Peyer's patch (tissue), 4 donors: ENCODE data around the gene MAP9. TPM values are rescaled to one million over a fixed set of nuclear protein-coding genes. Genes with fewer than 3 reads are reported as not detected.

Experiments used
- DNase-seq, 3 donors: peaks; one replicate each; pipeline ENCODE4 v3.0.0-alpha.2; 2017 to 2019
- H3K27ac ChIP-seq, 4 donors: fragments of 200-600 bp; sonication (generic); one replicate each; pipeline ENCODE4 v1.5.1; 2016 to 2019
- H3K27me3 ChIP-seq, 2 donors: fragments of 200-600 bp; sonication (generic); one replicate each; pipeline ENCODE4 v1.5.1; 2019
- H3K36me3 ChIP-seq, 3 donors: fragments of 200-600 bp; sonication (generic); one replicate each; pipeline ENCODE4 v1.5.1; 2016 to 2019
- H3K4me1 ChIP-seq, 4 donors: fragments of 200-600 bp; sonication (generic); one replicate each; pipeline ENCODE4 v1.5.1; 2016 to 2019
- H3K4me3 ChIP-seq, 4 donors: fragments of 200-600 bp; sonication (generic); 1 replicate in 3 of 4; 2 replicates in 1 of 4; pipeline ENCODE4 v1.5.1; 2016 to 2019; ENCODE audit warnings: mild to moderate bottlenecking in 1 of 4
- H3K9me3 ChIP-seq, 4 donors: fragments of 200-600 bp; sonication (generic); one replicate each; pipeline ENCODE4 v1.5.1; 2016 to 2019; ENCODE audit warnings: mild to moderate bottlenecking in 1 of 4
- CTCF ChIP-seq, 6 experiments: fragments of 450-650 bp in 4 of 6; fragments of 200-600 bp in 2 of 6; sonication (generic) in 1 of 6; IDR thresholded peaks; one replicate each; pipeline ENCODE4 v1.5.1; 2017 to 2019; ENCODE audit warnings: antibody characterized with exemption in 6 of 6, mild to moderate bottlenecking in 3 of 6, moderate library complexity in 1 of 6
- POLR2A ChIP-seq, 2 donors: fragments of 450-650 bp; IDR thresholded peaks; one replicate each; pipeline ENCODE4 v1.5.1; 2017; ENCODE audit warnings: antibody characterized with exemption in 2 of 2, mild to moderate bottlenecking in 2 of 2, moderate library complexity in 2 of 2
- total RNA-seq, 4 donors: library from RNA; depleted of rRNA; stranded (reverse); fragments of >200 nt; gene quantifications; one replicate each; pipeline ENCODE4 v1.1.0, GENCODE V29; 2016

Gene MAP9
- total RNA-seq, 4 donors from 2014 or later, result 0.18 to 5.0 (median 2.1) TPM

GRCh38 chr4:155400893-155401292, 24.1 kb upstream of the MAP9 start:
- Histone ChIP-seq H3K36me3 (no peaks in the 10 kb centered on the region), H3K27me3 (no peaks in the 10 kb centered on the region), H3K27ac (no peak overlapping the region), H3K9me3 (no peaks in the 10 kb centered on the region), H3K4me3 (no peak overlapping the region), H3K4me1 (no peaks in the 10 kb centered on the region)
- no peak for DNase-seq
- no peak for TF ChIP-seq CTCF (IDR thresholded peaks at IDR 0.05)
- TF ChIP-seq POLR2A (IDR thresholded peaks at IDR 0.05), result no peak

- TF ChIP-seq CTCF (IDR thresholded peaks at IDR 0.05) (no peak), POLR2A (IDR thresholded peaks at IDR 0.05) (no peak)
- Histone ChIP-seq H3K27me3 (no peaks in the 10 kb centered on the region), H3K27ac (no peak overlapping the region), H3K9me3 (no peaks in the 10 kb centered on the region), H3K4me1 (no peaks in the 10 kb centered on the region), H3K4me3 (no peak overlapping the region), H3K36me3 (no peaks in the 10 kb centered on the region)
- DNase-seq, result no peak
Observed at GRCh38 chr4:155399974-155400697, 23.4 kb upstream of the MAP9 start.

- H3K36me3 ChIP-seq, result no peaks in the 10 kb centered on the region
- H3K27ac ChIP-seq, result no peak overlapping the region
- no peak overlapping the region for H3K4me3 ChIP-seq
- DNase-seq, result no peak
- H3K27me3 ChIP-seq, result no peaks in the 10 kb centered on the region
- TF ChIP-seq CTCF (IDR thresholded peaks at IDR 0.05) (no peak), POLR2A (IDR thresholded peaks at IDR 0.05) (no peak)
- no peaks in the 10 kb centered on the region for H3K9me3 ChIP-seq
- no peaks in the 10 kb centered on the region for H3K4me1 ChIP-seq
Observed at GRCh38 chr4:155392481-155393184, 15.9 kb upstream of the MAP9 start.

- H3K27me3 ChIP-seq, result no peaks in the 10 kb centered on the region
- TF ChIP-seq POLR2A (IDR thresholded peaks at IDR 0.05) (no peak), CTCF (IDR thresholded peaks at IDR 0.05) (no peak)
- no peak overlapping the region for H3K4me3 ChIP-seq
- H3K36me3 ChIP-seq, result no peaks in the 10 kb centered on the region
- H3K27ac ChIP-seq, result no peak overlapping the region
- no peak for DNase-seq
- no peaks in the 10 kb centered on the region for H3K4me1 ChIP-seq
- no peaks in the 10 kb centered on the region for H3K9me3 ChIP-seq
Observed at GRCh38 chr4:155391932-155392331, 15.2 kb upstream of the MAP9 start.

GRCh38 chr4:155388162-155388561, 11.4 kb upstream of the MAP9 start:
- H3K36me3 ChIP-seq, result no peaks in the 10 kb centered on the region
- H3K4me1 ChIP-seq, result no peaks in the 10 kb centered on the region
- DNase-seq, result no peak
- H3K27ac ChIP-seq, result no peak overlapping the region
- TF ChIP-seq POLR2A (IDR thresholded peaks at IDR 0.05), result no peak
- no peak for TF ChIP-seq CTCF (IDR thresholded peaks at IDR 0.05)
- H3K27me3 ChIP-seq, result no peaks in the 10 kb centered on the region
- no peak overlapping the region for H3K4me3 ChIP-seq
- no peaks in the 10 kb centered on the region for H3K9me3 ChIP-seq
